HG02588 (cell line): Measurements from ENCODE around the gene CUL4A.
"Not testable (repeated sequence)": the region's sequence is repeated elsewhere in the genome, so short reads cannot be mapped to it uniquely, and the experiment has no call there.

Experiments
- ATAC-seq: cut with Tn5 transposase; IDR thresholded peaks from one replicate; pipeline ENCODE4 v1.9.1; 2021; ENCODE audit warnings: mild to moderate bottlenecking, moderate library complexity; ENCODE audit not compliant: unreplicated experiment

CUL4A gene

DNA sequence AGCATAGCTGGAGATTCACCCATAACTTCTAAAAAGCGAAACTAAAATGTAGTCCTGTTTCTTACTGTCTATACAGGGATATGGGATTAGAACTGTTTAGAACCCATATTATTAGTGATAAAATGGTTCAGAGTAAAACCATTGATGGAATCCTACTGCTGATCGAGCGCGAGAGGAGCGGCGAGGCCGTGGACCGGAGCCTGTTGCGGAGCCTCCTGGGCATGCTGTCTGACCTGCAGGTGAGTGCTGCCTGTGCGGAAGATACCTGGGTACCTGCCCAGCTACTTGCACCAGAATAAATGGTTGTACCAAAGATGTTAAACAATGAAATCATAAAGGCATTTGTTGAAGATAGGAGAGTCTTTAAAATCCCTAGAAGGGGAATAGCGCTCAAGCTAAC is 23.7 kb downstream of the CUL4A start:
- ATAC-seq, result no peak

DNA sequence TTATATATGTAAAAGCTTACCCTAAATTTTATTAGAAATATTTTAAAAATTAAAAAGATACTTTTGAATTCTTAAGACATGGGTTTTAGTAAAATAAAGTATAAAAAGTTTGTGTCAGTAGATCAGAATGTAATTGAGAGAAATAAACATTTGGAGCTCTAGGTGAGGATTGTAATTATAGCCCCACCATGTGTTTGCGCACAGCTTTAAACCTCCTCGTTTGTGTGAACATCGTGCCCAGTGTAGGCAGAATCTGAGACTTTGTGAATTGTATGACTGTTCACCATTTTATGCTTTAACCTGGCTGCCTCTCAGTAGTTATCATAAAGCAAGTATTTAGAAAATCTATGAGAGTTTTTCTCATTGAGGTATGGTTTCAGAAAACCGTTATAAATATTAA is 29.1 kb downstream of the CUL4A start:
- ATAC-seq, result no peak

DNA sequence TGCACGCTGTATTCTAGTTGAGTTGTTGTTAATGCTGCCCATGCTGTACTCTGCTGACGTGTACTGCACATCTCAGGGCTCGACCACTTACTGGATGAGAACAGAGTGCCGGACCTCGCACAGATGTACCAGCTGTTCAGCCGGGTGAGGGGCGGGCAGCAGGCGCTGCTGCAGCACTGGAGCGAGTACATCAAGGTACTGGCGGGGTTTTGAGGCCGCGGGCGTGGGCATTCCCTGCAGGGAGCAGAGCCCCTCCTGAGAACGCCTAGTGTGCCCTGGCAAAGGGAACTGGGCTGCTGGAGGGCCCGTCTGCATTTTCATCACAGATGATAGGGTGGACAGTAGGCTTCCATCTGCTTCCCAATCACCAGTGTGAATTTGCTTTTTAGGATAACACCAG is 29.9 kb downstream of the CUL4A start:
- no peak for ATAC-seq

DNA sequence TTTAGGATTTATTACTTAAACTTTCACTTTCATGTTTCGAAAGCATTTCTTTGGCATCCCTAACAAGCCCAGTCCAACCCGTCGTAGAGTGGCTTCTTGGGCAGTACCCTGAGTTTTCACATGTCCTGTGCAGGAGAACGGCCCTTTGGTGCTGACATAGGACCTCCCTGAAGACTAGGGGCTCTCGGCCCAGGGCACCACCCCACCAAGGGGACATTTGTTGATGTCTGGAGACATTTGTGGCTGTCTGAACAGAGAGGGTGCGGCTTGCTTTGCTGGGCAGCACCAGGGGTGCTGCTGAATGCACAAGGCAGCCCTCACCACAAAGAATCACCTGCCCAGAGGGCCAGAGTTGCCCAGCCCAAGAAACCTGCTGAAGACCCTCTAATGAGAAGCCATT is 30.6 kb downstream of the CUL4A start:
- ATAC-seq, result no peak

DNA sequence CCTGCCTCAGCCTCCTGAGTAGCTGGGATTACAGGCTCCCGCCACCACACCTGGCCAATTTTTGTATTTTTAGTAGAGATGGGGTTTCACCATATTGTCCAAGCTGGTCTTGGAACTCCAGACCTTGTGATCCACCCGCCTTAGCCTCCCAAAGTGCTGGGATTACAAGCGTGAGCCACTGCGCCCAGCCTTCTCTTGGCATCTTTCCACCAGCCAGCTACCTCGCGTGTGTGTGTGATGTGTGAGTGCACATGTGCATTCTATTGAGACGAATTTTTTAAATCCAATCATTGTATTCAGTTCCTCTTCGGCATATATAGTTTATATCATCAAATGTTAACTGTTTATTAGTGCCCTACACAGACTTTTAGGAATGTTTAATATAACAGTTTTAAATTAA is 32.2 kb downstream of the CUL4A start:
- ATAC-seq, result not testable (repeated sequence)

DNA sequence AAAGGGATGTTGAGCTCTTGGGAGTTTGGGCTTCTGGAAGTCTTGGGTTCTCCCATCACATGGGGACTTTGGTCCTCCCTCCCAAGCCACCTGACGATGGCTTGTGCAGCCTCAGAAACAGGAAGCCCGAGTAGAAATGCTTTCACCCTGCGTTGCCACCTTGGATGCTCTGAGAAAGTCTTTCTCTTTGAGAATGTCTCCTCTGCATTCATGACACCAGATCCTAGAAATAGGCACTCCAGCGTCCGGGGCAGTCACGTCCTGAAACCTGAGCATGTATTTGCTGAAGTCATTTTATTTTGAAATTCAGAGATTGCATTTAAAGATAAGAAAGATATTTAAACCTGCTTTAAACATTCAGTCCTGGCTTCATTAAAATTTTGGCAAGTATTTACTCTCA is 34.4 kb downstream of the CUL4A start:
- ATAC-seq, result no peak

DNA sequence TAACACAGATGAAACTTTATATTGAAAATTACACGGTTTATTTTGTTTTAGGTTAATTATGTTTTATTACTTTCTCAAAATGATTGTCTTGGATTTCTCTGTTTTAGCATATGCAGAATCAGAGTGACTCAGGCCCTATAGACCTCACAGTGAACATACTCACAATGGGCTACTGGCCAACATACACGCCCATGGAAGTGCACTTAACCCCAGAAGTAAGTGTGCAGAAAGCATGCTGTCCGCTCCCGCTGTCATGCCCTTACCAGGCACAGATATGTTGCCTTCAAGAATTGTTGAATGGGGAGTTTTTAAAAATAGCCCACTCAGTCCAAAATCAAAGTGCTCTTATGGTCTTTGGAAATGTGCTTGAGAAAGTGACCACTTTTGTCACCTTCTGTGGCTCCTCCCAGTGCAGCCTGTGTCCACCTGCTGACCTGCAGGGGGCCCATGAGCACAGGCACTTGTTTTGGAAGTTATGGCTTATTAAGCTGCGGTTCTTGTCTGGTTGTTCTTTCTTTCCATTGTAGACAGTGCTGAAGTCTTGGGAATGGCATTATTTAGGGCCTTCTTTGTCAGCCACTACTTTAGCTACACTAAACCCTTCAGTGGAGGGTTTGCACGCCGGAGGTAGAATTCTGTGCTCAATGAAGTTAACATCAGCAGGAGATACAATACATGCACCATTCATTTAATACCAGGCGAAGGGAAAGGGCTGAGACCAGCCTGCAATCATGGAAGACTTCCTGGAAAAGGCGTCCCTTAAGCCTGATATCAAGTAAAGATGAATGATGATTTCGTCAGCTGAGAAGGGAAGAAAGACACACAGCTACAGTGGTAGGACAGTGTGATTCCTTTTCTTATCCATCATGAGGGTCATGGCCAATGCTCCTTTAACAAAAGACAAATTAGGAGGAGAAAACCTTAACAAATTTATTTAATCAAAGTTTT is 36.7 kb downstream of the CUL4A start:
- no peak for ATAC-seq

DNA sequence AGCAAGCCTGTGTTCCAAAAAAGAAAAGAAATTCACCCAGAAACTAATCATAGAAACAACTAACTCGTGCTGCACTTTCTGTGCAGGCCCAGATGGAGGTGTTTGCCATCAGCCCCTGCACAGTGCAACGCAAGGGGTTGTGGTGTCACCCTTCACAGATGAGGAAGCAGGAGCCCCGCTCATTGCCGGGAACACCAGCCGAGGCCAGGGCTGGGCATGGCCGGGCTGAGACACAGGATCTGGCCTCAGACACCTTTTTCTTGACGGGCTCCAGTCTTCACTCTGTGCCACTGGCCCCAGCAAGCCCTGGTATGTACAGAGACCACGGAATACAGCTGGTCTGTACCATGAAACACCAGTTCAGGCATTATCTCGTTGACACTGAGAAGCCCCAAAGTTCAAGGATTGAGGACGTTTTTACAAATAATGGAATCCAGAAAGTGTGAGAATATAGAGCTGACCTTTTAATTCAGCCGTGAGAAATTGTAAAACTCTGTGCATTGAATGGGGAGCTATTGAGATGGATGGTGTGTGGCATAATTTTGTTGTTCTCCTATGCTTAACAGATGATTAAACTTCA is 43.2 kb downstream of the CUL4A start:
- ATAC-seq, result no peak

DNA sequence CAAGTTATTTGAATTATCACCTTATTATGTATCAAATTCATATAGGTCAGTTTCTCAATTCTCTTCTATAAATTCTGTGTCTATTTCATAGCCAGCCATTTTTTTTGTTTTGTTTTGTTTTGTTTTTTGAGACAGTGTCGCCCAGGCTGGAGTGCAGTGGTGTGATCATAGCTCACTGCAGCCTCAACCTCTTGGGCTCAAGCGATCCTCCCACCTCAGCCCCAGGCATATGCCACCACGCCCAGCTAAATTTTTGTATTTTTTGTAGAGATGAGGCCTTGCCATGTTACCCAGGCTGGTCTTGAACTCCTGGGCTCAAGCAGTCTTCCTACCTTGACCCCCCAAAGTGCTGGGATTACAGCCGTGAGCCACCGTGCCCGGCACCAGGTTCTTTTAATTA is 48.5 kb downstream of the CUL4A start:
- not testable (repeated sequence) for ATAC-seq

DNA sequence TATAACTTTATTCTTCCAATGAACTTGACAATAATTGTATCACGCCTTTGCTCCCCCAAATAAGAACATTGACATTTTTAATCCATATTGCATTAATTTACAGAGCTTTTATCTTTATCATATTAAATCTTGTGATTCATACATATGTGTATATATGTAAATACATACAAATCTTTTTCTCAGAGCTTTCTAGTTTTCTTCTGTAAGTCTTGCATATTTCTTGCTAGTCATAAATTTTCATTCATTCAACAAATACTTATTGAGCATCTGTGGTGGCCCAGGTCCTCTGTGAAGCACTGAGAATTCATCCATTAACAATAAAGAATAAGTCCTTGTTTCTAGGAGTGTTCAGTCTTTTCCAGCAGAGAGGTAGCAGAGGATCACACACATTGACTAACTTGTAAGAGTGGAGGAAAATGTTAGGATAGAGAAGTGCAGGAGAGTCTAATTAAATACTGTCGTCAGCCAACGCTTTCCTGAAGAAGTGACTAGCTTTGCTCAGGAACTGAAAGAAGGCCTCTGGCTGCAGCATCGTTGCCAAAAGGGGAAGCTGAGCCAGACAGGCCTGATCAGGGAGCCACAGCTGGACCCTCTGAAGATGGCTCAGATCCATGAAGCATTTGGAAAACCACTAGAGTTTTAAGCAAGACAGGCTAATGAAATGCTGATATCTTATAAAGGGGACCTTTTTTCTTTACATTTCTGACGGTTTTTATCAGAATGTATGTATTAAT is 49.1 kb downstream of the CUL4A start:
- ATAC-seq, result no peak

DNA sequence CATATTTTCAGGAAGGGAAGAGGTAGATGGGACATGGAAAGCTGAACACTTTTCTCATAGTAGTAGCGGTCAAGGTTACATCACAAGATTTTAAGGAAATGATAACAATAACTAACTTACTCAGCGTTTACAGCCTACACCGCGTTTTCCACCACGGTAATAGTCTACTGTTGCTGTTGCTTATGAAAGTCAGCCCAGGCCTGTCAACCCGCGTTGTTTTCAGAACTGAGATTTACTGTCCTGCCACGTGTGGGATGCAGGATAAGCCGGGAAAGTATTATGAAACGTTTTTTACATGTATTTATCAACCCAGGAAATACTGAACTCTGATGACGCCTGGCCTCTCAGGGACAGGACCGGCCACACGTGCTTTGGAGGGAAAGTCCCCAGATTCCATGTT is 51.6 kb downstream of the CUL4A start:
- ATAC-seq, result no peak

DNA sequence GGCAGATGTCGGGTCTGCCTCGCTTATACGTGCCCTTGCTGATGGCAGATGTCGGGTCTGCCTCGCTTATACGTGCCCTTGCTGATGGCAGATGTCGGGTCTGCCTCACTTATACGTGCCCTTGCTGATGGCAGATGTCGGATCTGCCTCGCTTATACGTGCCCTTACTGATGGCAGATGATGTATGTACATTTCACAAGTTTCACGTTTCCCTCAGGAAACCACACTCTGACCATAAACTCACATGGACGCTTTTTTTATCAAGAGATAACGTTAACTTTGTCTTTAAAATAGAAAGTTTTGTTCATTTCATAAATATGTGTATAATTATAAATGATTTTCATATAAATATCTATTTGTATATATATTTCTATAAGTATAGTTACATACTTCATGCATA is 53.6 kb downstream of the CUL4A start:
- not testable (repeated sequence) for ATAC-seq

DNA sequence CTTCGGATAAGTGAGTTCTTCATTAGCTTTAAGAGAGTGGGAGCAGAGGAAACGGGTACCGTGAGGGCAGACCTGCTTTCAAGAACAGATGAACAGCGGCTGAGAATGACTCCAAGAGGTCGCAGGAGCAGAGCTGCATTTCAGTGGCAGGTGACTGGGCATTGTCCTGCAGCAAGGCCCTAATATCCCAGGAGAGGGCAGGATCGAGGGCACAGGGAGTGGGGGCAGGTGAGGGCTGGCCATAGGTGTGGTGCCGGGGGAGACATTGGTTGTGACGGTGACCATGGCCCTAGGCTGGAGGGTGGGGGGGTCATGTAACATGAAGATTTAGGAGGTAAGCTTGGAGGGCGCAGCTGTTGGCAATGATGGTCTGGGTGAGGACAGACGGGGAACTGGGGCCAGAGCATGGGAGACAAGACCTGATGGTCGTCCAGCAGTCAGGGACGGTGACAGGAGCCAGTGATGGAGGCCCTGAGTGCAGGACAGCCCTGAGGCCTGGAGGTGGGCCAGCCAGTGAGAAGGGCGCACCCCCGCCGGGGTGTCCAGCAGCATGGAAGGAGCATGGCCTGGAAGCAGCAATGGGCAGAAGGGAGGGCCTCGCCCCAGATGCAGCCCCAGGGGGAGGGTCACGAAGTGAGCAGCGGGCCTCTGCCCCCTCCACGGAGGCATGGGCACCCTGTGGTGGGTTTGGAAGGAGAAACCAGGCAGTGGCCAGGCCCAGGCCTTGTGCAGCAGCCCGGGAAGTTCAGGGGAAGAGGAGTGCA is 58.4 kb downstream of the CUL4A start:
- ATAC-seq, result no peak

DNA sequence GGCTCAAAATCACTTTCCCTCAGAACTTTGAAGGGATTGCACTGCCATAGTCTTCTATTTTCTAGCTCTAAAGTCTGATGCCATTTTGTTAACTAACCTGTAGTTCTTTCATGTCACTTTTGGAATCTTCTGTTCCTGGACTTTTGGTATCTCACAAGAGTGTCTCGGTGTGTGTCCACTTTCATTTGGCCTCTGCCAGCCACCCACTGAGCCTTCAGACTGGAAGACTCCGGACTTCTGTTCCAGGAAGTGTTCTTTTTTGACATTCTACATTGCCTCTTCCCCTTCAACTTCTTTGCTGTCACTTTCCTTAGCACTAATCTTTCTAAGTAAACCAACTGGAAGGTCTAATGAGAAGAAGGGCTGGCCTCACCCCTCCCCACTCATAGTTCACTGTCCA is 62.6 kb downstream of the CUL4A start:
- ATAC-seq, result no peak

DNA sequence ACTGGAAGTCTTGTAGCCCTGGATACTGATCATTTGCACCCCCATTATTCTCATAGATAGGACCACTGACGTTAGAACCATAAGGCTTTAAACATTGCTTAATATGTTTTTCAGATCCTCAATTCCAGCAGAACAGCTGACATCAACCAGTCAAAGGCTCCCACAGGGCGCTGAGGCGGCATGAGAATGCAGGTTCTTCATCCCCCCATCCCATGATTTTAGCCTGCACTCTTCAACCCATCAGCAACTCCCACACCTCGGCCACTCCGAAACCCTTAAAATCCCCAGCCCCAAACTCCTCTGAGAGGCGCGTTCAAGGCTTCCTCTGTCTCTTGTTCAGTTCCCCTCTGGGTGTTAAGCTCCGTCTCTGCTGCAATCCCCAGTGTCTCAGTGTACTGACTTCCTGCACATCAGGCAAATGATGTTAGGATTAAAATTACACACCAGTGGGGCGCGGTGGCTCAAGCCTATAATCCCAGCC is 63.3 kb downstream of the CUL4A start:
- no peak for ATAC-seq

DNA sequence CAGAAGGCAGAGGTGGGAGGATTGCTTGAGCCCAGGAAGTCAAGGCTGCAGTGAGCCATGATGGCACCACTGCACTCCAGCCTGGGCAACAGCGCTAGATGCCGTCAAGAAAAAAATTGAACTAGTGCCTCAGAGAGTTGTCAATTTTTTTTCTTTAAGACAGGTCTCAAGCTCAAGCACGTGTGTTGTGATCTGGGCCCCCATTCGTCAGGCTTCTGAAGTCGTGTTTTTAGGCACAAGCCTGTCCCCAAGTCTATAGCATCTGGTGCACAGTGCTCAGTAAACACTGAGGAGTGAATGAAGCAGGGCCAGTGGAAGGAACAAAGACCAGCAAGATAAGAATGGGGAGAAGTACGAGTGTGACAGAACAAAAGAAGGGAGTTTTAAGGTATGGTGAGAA is 63.9 kb downstream of the CUL4A start:
- ATAC-seq, result no peak

DNA sequence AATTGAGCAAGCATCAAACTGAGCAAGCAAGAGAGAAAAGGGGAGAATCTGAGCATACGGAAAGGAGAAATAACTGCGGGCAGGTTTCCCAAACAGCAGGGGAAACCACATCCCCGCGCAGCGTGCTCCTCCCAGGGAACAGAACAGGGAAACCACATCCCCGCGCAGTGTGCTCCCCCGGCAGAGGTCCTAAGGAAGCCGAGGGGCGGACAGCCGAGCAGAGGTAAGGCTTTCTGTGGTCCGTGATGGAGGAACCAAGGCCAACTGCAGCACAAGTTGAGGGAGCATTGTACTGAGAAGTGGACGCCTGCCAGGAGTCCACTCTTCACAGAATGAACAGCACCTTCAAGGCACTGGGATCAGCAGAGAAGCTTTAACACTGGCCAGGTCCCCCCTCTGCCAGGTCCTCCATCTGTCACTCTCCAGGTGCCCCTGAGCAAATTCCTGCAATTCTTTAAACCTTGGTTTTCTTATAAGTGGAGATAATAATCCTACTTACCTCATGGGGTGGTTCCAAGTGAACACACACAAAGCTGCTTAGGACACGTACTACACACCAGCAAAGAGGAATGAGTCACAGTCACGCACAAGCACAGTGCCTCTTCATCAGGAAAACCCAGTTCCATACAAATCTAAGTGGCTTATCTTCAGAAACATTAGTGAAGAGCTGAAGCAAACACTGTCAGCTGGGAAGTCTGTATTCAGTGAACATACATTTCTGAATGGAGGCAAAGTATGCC is 64.6 kb downstream of the CUL4A start:
- no peak for ATAC-seq

DNA sequence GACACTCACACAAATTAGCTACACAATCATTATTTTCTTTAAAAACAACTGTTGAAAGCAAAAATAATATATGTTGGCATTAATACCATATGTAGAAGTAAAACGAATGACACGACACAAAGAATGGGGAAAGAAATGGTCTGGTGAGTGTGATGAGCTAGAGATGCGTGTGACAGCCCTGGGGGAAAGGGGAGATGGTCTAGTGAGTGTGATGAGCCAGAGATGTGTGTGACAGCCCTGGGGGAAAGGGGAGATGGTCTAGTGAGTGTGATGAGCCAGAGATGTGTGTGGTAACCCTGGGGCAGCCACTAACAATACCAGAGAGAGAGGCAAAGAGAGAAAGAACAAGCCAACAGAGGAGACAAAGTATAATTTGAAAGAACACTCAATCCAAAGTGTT is 65.3 kb downstream of the CUL4A start:
- no peak for ATAC-seq

DNA sequence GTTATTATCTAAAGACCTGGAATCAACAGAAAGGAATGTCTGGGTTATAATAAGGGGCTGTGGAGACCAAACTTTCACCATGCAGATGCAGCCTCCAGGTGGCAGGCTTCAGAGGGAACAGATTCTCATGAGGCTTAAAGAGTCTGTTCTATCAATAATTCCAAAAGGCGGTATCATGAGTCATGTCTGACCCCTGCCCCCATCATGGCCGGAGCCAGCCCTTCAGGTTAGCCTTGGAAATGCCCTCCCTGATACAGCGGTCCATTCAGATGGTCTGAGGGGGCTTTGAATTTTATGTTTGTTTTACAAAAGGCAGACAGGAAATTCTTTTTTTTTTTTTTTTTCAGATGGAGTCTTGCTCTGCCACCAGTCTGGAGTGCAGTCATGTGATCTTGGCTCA is 66.0 kb downstream of the CUL4A start:
- no peak for ATAC-seq

DNA sequence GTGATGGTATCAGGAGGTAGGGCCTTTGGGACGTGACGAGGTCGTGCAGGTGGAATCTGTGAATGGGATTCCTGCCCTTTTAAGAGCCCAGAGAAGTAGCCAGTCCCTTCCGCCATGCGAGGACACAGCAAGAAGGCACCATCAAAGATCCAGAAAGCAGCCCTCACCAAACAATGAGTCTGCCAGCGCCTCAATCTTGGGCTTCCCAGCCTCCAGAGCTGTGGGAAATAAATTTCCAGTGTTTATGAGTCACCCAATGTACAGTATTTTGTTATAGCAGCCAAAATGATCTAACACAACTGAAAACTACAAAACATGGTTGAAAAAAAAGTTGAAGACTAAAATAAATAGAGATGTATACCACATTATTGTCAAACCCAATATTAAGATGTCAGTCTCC is 70.7 kb downstream of the CUL4A start:
- no peak for ATAC-seq
